Stimulated activated naive CD8-positive, alpha-beta T cell treated with anti-CD3 and anti-CD28 coated beads, Interleukin-15, Interleukin-2, amounts not matched to agents 100 ng/mL and 50 ng/mL, for 24 hours (primary cell): ENCODE results near the gene MTFP1.
A peak's percentile ranks its signal among the peaks of the same experiment; 100 is the strongest.

Experiments used
- H3K27ac Mint-ChIP-seq: one replicate; pipeline ENCODE4 v1.8.0; 2021; ENCODE audit warnings: mild to moderate bottlenecking, mixed read lengths
- H3K27me3 Mint-ChIP-seq: one replicate; pipeline ENCODE4 v1.8.0; 2021; ENCODE audit warnings: mixed read lengths
- H3K36me3 Mint-ChIP-seq: one replicate; pipeline ENCODE4 v1.8.0; 2021; ENCODE audit warnings: low read depth, mixed read lengths
- H3K4me1 Mint-ChIP-seq: one replicate; pipeline ENCODE4 v1.8.0; 2021; ENCODE audit warnings: low read depth, mixed read lengths
- H3K4me3 Mint-ChIP-seq: one replicate; pipeline ENCODE4 v1.8.0; 2021; ENCODE audit warnings: mild to moderate bottlenecking, mixed read lengths
- H3K9me3 Mint-ChIP-seq: one replicate; pipeline ENCODE4 v1.8.0; 2021; ENCODE audit warnings: mixed read lengths

The MTFP1 gene

GRCh38 chr22:30427871-30428270 is 2.3 kb downstream of the MTFP1 start:
- no peaks in the 10 kb centered on the region for H3K9me3 Mint-ChIP-seq
- H3K4me3 Mint-ChIP-seq, result no peak overlapping the region
- peak overlapping the region; percentile 21 for H3K27ac Mint-ChIP-seq
- H3K4me1 Mint-ChIP-seq, result peaks cover 41% of the 10 kb centered on the region
- H3K27me3 Mint-ChIP-seq, result no peaks in the 10 kb centered on the region
- H3K36me3 Mint-ChIP-seq, result peaks cover 18% of the 10 kb centered on the region

GRCh38 chr22:30429887-30430286 is 4.3 kb downstream of the MTFP1 start:
- peaks cover 4% of the 10 kb centered on the region for H3K9me3 Mint-ChIP-seq

GRCh38 chr22:30430933-30431332 is 5.4 kb downstream of the MTFP1 start:
- Mint-ChIP-seq H3K36me3 (peaks cover 30% of the 10 kb centered on the region), H3K27me3 (no peaks in the 10 kb centered on the region), H3K27ac (no peak overlapping the region), H3K4me1 (peaks cover 51% of the 10 kb centered on the region), H3K4me3 (no peak overlapping the region), H3K9me3 (peaks cover 12% of the 10 kb centered on the region)

More at GRCh38 chr22:30429887-30430286, 4.3 kb downstream of the MTFP1 start:
- H3K27ac Mint-ChIP-seq, result no peak overlapping the region
- peaks cover 49% of the 10 kb centered on the region for H3K4me1 Mint-ChIP-seq
- H3K27me3 Mint-ChIP-seq, result no peaks in the 10 kb centered on the region
- H3K36me3 Mint-ChIP-seq, result peaks cover 23% of the 10 kb centered on the region
- no peak overlapping the region for H3K4me3 Mint-ChIP-seq

GRCh38 chr22:30432096-30432495 is 6.5 kb downstream of the MTFP1 start:
- Mint-ChIP-seq H3K4me3 (no peak overlapping the region), H3K36me3 (peaks cover 26% of the 10 kb centered on the region), H3K4me1 (peaks cover 42% of the 10 kb centered on the region), H3K27ac (no peak overlapping the region), H3K27me3 (no peaks in the 10 kb centered on the region), H3K9me3 (peaks cover 16% of the 10 kb centered on the region)

- Mint-ChIP-seq H3K4me3 (no peak overlapping the region), H3K36me3 (peaks cover 23% of the 10 kb centered on the region), H3K27ac (no peak overlapping the region), H3K27me3 (no peaks in the 10 kb centered on the region), H3K9me3 (peaks cover 17% of the 10 kb centered on the region), H3K4me1 (peaks cover 38% of the 10 kb centered on the region)
Measured at GRCh38 chr22:30432520-30432919, 7.0 kb downstream of the MTFP1 start.

GRCh38 chr22:30433227-30433626 is 7.7 kb downstream of the MTFP1 start:
- H3K4me3 Mint-ChIP-seq, result peak overlapping the region; percentile 32
- no peaks in the 10 kb centered on the region for H3K27me3 Mint-ChIP-seq
- peaks cover 17% of the 10 kb centered on the region for H3K9me3 Mint-ChIP-seq
- peaks cover 17% of the 10 kb centered on the region for H3K36me3 Mint-ChIP-seq
- H3K4me1 Mint-ChIP-seq, result peaks cover 33% of the 10 kb centered on the region
- H3K27ac Mint-ChIP-seq, result peak overlapping the region; percentile 79

GRCh38 chr22:30433773-30434172 is 8.2 kb downstream of the MTFP1 start:
- Mint-ChIP-seq H3K9me3 (peaks cover 17% of the 10 kb centered on the region), H3K27me3 (peaks cover 5% of the 10 kb centered on the region), H3K4me3 (peak overlapping the region; percentile 32), H3K36me3 (peaks cover 17% of the 10 kb centered on the region), H3K4me1 (peaks cover 33% of the 10 kb centered on the region), H3K27ac (peak overlapping the region; percentile 79)

- Mint-ChIP-seq H3K4me3 (peak overlapping the region; percentile 91), H3K9me3 (peaks cover 17% of the 10 kb centered on the region), H3K27ac (peak overlapping the region; percentile 97), H3K27me3 (peaks cover 5% of the 10 kb centered on the region), H3K36me3 (peaks cover 17% of the 10 kb centered on the region), H3K4me1 (peaks cover 33% of the 10 kb centered on the region)
Measured at GRCh38 chr22:30434843-30435242, 9.3 kb downstream of the MTFP1 start.

GRCh38 chr22:30435674-30436126 is 10.1 kb downstream of the MTFP1 start:
- Mint-ChIP-seq H3K9me3 (peaks cover 17% of the 10 kb centered on the region), H3K27me3 (peaks cover 9% of the 10 kb centered on the region), H3K4me3 (peak overlapping the region; percentile 91), H3K36me3 (peaks cover 17% of the 10 kb centered on the region), H3K4me1 (peaks cover 33% of the 10 kb centered on the region), H3K27ac (peak overlapping the region; percentile 97)

- H3K9me3 Mint-ChIP-seq, result peaks cover 17% of the 10 kb centered on the region
- H3K4me1 Mint-ChIP-seq, result peaks cover 36% of the 10 kb centered on the region
- peak overlapping the region; percentile 97 for H3K27ac Mint-ChIP-seq
- peaks cover 13% of the 10 kb centered on the region for H3K27me3 Mint-ChIP-seq
- peak overlapping the region; percentile 91 for H3K4me3 Mint-ChIP-seq
- peaks cover 17% of the 10 kb centered on the region for H3K36me3 Mint-ChIP-seq
Measured at GRCh38 chr22:30436196-30436595, 10.6 kb downstream of the MTFP1 start.

- peaks cover 45% of the 10 kb centered on the region for H3K4me1 Mint-ChIP-seq
- H3K9me3 Mint-ChIP-seq, result peaks cover 17% of the 10 kb centered on the region
- no peak overlapping the region for H3K4me3 Mint-ChIP-seq
- H3K27me3 Mint-ChIP-seq, result peaks cover 26% of the 10 kb centered on the region
- H3K36me3 Mint-ChIP-seq, result peaks cover 21% of the 10 kb centered on the region
- H3K27ac Mint-ChIP-seq, result no peak overlapping the region
Measured at GRCh38 chr22:30438559-30438958, 13.0 kb downstream of the MTFP1 start.

GRCh38 chr22:30439226-30439625 is 13.7 kb downstream of the MTFP1 start:
- peaks cover 17% of the 10 kb centered on the region for H3K9me3 Mint-ChIP-seq
- H3K4me3 Mint-ChIP-seq, result no peak overlapping the region
- H3K4me1 Mint-ChIP-seq, result peaks cover 38% of the 10 kb centered on the region

GRCh38 chr22:30439836-30440235 is 14.3 kb downstream of the MTFP1 start:
- peaks cover 32% of the 10 kb centered on the region for H3K4me1 Mint-ChIP-seq
- H3K9me3 Mint-ChIP-seq, result peaks cover 13% of the 10 kb centered on the region
- no peak overlapping the region for H3K27ac Mint-ChIP-seq
- peaks cover 26% of the 10 kb centered on the region for H3K27me3 Mint-ChIP-seq
- H3K36me3 Mint-ChIP-seq, result peaks cover 18% of the 10 kb centered on the region
- H3K4me3 Mint-ChIP-seq, result no peak overlapping the region

More at GRCh38 chr22:30439226-30439625, 13.7 kb downstream of the MTFP1 start:
- Mint-ChIP-seq H3K27ac (no peak overlapping the region), H3K36me3 (peaks cover 21% of the 10 kb centered on the region), H3K27me3 (peaks cover 26% of the 10 kb centered on the region)

GRCh38 chr22:30441088-30441487 is 15.5 kb downstream of the MTFP1 start:
- no peak overlapping the region for H3K27ac Mint-ChIP-seq

GRCh38 chr22:30444632-30445437 is 19.3 kb downstream of the MTFP1 start:
- H3K27me3 Mint-ChIP-seq, result peaks cover 34% of the 10 kb centered on the region

More at GRCh38 chr22:30441088-30441487, 15.5 kb downstream of the MTFP1 start:
- Mint-ChIP-seq H3K4me3 (no peak overlapping the region), H3K36me3 (peaks cover 8% of the 10 kb centered on the region), H3K27me3 (peaks cover 31% of the 10 kb centered on the region), H3K4me1 (peaks cover 20% of the 10 kb centered on the region), H3K9me3 (peaks cover 4% of the 10 kb centered on the region)

More at GRCh38 chr22:30444632-30445437, 19.3 kb downstream of the MTFP1 start:
- H3K4me3 Mint-ChIP-seq, result no peak overlapping the region
- H3K4me1 Mint-ChIP-seq, result peaks cover 20% of the 10 kb centered on the region
- H3K36me3 Mint-ChIP-seq, result peaks cover 4% of the 10 kb centered on the region
- H3K27ac Mint-ChIP-seq, result no peak overlapping the region
- no peaks in the 10 kb centered on the region for H3K9me3 Mint-ChIP-seq
